VCaP (cell line): Measurements from ENCODE around the gene KLHL3.

Experiments
- H3K27ac ChIP-seq: fragments of 450-650 bp; 2 replicates; pipeline ENCODE4 v1.5.1; 2017
- CTCF ChIP-seq: fragments of 450-650 bp; conservative IDR thresholded peaks from 2 replicates; pipeline ENCODE4 v1.5.1; 2017; ENCODE audit warnings: mild to moderate bottlenecking, moderate library complexity

Gene KLHL3

GRCh38 chr5:137615171-137615775 lies 120.6 kb downstream of the KLHL3 start:
- no peak for TF ChIP-seq CTCF
- H3K27ac ChIP-seq: no peak overlapping the region

- no peak for TF ChIP-seq CTCF
- no peak overlapping the region for H3K27ac ChIP-seq
These were observed 122.2 kb downstream of the KLHL3 start for GRCh38 chr5:137613554-137614265.

- no peak overlapping the region for H3K27ac ChIP-seq
- no peak for TF ChIP-seq CTCF
These were observed 123.3 kb downstream of the KLHL3 start for GRCh38 chr5:137612576-137612975.

- no peak for TF ChIP-seq CTCF
- H3K27ac ChIP-seq: no peak overlapping the region
These were observed 124.0 kb downstream of the KLHL3 start for GRCh38 chr5:137611794-137612435.

- TF ChIP-seq CTCF: no peak
- no peak overlapping the region for H3K27ac ChIP-seq
These were observed 124.8 kb downstream of the KLHL3 start for GRCh38 chr5:137611011-137611580.

- no peak for TF ChIP-seq CTCF
- no peak overlapping the region for H3K27ac ChIP-seq
These were observed 125.3 kb downstream of the KLHL3 start for GRCh38 chr5:137610598-137610997.

GRCh38 chr5:137609127-137609526 lies 126.8 kb downstream of the KLHL3 start:
- no peak overlapping the region for H3K27ac ChIP-seq
- TF ChIP-seq CTCF: no peak
